AG09319 (cell line): ENCODE data around the gene CDH23.

ENCODE experiments used
- DNase-seq: peaks from one replicate; pipeline ENCODE4 v3.0.0-alpha.2; 2010; ENCODE audit warnings: low read depth; ENCODE audit errors: extremely low read depth
- TF ChIP-seq, protein P1 (sequence below): IDR thresholded peaks from 2 replicates; pipeline ENCODE4 v1.5.1; 2011; ENCODE audit warnings: low read depth, mild to moderate bottlenecking, inconsistent platforms, low read length, moderate library complexity

Gene CDH23

GRCh38 chr10:71502851-71503250, 106.1 kb downstream of the CDH23 start:
- TF ChIP-seq, protein P1, sequence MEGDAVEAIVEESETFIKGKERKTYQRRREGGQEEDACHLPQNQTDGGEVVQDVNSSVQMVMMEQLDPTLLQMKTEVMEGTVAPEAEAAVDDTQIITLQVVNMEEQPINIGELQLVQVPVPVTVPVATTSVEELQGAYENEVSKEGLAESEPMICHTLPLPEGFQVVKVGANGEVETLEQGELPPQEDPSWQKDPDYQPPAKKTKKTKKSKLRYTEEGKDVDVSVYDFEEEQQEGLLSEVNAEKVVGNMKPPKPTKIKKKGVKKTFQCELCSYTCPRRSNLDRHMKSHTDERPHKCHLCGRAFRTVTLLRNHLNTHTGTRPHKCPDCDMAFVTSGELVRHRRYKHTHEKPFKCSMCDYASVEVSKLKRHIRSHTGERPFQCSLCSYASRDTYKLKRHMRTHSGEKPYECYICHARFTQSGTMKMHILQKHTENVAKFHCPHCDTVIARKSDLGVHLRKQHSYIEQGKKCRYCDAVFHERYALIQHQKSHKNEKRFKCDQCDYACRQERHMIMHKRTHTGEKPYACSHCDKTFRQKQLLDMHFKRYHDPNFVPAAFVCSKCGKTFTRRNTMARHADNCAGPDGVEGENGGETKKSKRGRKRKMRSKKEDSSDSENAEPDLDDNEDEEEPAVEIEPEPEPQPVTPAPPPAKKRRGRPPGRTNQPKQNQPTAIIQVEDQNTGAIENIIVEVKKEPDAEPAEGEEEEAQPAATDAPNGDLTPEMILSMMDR = no peak
- no peak for DNase-seq

- TF ChIP-seq, protein P1 = no peak
- no peak for DNase-seq
These were observed 107.4 kb downstream of the CDH23 start for GRCh38 chr10:71504168-71504567.

DNA sequence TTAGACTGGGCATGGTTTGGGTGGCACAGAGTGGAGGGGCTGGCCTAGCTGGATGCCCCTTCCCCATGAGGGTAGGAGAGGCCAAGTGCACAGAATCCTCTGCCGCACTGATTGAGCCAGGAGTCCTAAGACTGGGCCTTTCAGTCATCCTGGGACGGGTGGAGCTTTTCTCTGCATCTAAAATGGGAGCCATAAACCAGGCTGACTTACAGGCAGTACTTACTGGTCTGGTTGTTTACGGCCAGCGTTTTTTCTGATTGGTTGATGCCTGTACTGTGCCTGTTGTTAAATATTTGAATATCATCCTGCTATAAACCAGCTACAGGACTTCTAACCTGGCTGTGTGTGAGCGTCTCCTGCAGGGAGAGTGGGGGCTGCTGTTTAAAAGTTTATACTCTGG, 107.8 kb downstream of the CDH23 start:
- DNase-seq = no peak
- TF ChIP-seq, protein P1 = no peak

GRCh38 chr10:71505862-71506261, 109.1 kb downstream of the CDH23 start:
- no peak for DNase-seq
- TF ChIP-seq, protein P1 = no peak

- TF ChIP-seq, protein P1 = no peak
- DNase-seq = no peak
These were observed 112.7 kb downstream of the CDH23 start for GRCh38 chr10:71509444-71509843.

- DNase-seq = no peak
- TF ChIP-seq, protein P1 = no peak
These were observed 114.5 kb downstream of the CDH23 start for GRCh38 chr10:71511206-71511605.

DNA sequence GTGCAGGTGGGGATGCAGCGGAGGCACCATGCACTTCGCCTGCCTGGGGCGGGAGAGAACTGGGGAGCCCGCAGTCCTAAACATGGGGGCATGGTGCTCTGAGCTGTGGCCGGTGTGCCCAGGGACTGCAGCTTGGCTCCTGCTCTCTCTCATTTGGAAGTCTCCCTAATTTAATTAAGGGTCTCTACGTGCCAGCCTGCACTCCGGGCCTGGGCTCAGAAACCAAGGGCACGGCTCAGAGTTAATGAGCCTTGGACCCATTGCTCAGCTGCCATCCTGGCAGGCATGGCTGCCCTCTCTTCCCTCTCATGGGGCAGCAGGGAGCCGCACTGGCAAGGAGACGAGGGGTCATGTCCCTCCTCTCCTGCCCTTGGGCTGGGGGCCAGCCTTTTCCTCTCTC, 115.6 kb downstream of the CDH23 start:
- TF ChIP-seq, protein P1 = no peak
- DNase-seq = no peak
